MM.1S (cell line): ENCODE measurements around the gene ST13.

ENCODE experiments used
- DNase-seq: peaks from one replicate; pipeline ENCODE4 v3.0.0-alpha.2; 2015
- H2AFZ ChIP-seq: fragments of 300-600 bp; sonication (generic); 2 replicates; pipeline ENCODE4 v1.6.0; 2016; ENCODE audit warnings: antibody characterized with exemption, low read length
- H3F3A ChIP-seq: fragments of 300-600 bp; sonication (generic); 2 replicates; pipeline ENCODE4 v1.6.1; 2016; ENCODE audit warnings: mild to moderate bottlenecking, antibody characterized with exemption, low read length, moderate library complexity, mixed read lengths; ENCODE audit not compliant: insufficient read depth
- H3K27ac ChIP-seq: fragments of 300-600 bp; sonication (generic); 2 replicates; pipeline ENCODE4 v1.5.1; 2016; ENCODE audit warnings: mild to moderate bottlenecking, low read length
- H3K27me3 ChIP-seq: fragments of 300-600 bp; sonication (generic); replicated peaks from 2 replicates; pipeline ENCODE4 v1.6.0; 2016; ENCODE audit warnings: low read length; ENCODE audit not compliant: insufficient read depth
- H3K36me3 ChIP-seq: fragments of 300-600 bp; sonication (generic); replicated peaks from 2 replicates; pipeline ENCODE4 v1.6.1; 2016; ENCODE audit warnings: mild to moderate bottlenecking, low read length, mixed read lengths; ENCODE audit not compliant: insufficient read depth
- H3K4me1 ChIP-seq: fragments of 300-600 bp; sonication (generic); 2 replicates; pipeline ENCODE4 v1.6.1; 2016; ENCODE audit warnings: low read length, mixed read lengths
- H3K4me2 ChIP-seq: fragments of 300-600 bp; sonication (generic); 2 replicates; pipeline ENCODE4 v1.6.0; 2016; ENCODE audit warnings: low read depth, low read length
- H3K4me3 ChIP-seq: fragments of 300-600 bp; sonication (generic); 2 replicates; pipeline ENCODE4 v1.5.1; 2016; ENCODE audit warnings: low read length, mixed read lengths
- H3K79me2 ChIP-seq: fragments of 300-600 bp; sonication (generic); 2 replicates; pipeline ENCODE4 v1.6.1; 2016; ENCODE audit warnings: mixed run types, low read length, mixed read lengths
- H3K9ac ChIP-seq: fragments of 300-600 bp; sonication (generic); 2 replicates; pipeline ENCODE4 v1.6.1; 2016; ENCODE audit warnings: low read length, mixed read lengths
- H3K9me2 ChIP-seq: fragments of 300-600 bp; sonication (generic); replicated peaks from 2 replicates; pipeline ENCODE4 v1.6.1; 2016; ENCODE audit warnings: mild to moderate bottlenecking, low read length, mixed read lengths; ENCODE audit not compliant: insufficient read depth
- H3K9me3 ChIP-seq: fragments of 300-600 bp; sonication (generic); replicated peaks from 2 replicates; pipeline ENCODE4 v1.6.1; 2016; ENCODE audit warnings: mild to moderate bottlenecking, low read length, mixed read lengths; ENCODE audit not compliant: insufficient read depth
- H4K20me1 ChIP-seq: fragments of 300-600 bp; sonication (generic); 2 replicates; pipeline ENCODE4 v1.6.1; 2016; ENCODE audit warnings: mild to moderate bottlenecking, low read length, moderate library complexity, mixed read lengths; ENCODE audit not compliant: insufficient read depth
- CTCF ChIP-seq: fragments of 300-600 bp; sonication (generic); IDR thresholded peaks from 2 replicates; pipeline ENCODE4 v1.5.1; 2016; ENCODE audit warnings: antibody characterized with exemption, low read length, mixed read lengths
- EZH2 ChIP-seq: fragments of 300-600 bp; sonication (generic); optimal IDR thresholded peaks from 2 replicates; pipeline ENCODE3; 2017; ENCODE audit warnings: low read depth, mild to moderate bottlenecking, antibody characterized with exemption, low read length, mixed read lengths
- EZH2phosphoT487 ChIP-seq: fragments of 300-600 bp; sonication (generic); IDR thresholded peaks from 2 replicates; pipeline ENCODE4 v1.6.1; 2018; ENCODE audit warnings: antibody characterized with exemption, low read length

Gene ST13

GRCh38 chr22:40862013-40862412, 5.6 kb upstream of the ST13 start, which contains the start of gene DNAJB7:
Gene DNAJB7 (minus strand): TSS chr22:40862113. CDS start chr22:40861994, 119 bp downstream.
- H3K36me3 ChIP-seq, result no peaks in the 10 kb centered on the region
- H3K9me2 ChIP-seq, result no peaks in the 10 kb centered on the region
- H3K27me3 ChIP-seq, result no peaks in the 10 kb centered on the region
- no peaks in the 10 kb centered on the region for H3K9me3 ChIP-seq
- no peak within 1 kb of the TSS for H3K9ac ChIP-seq
- peaks cover 45% of the 10 kb centered on the region for H3K79me2 ChIP-seq
- H3K27ac ChIP-seq, result no peak within 1 kb of the TSS
- H2AFZ ChIP-seq, result no peak within 1 kb of the TSS
- TF ChIP-seq EZH2phosphoT487 (no peak), EZH2 (no peak), CTCF (no peak)
- H3K4me2 ChIP-seq, result no peak within 1 kb of the TSS
- H3F3A ChIP-seq, result peaks cover 4% of the 10 kb centered on the region; the same call in 1 of the 2 replicates
- no peaks in the 10 kb centered on the region for H4K20me1 ChIP-seq
- no peaks in the 10 kb centered on the region for H3K4me1 ChIP-seq
- no peak for DNase-seq
- H3K4me3 ChIP-seq, result no peak within 1 kb of the TSS

GRCh38 chr22:40857309-40857855, 943 bp upstream of the ST13 start:
- Histone ChIP-seq H3K4me3 (peak overlapping the region; percentile 100), H3K27ac (peak overlapping the region; percentile 95), H2AFZ (peak overlapping the region; percentile 94), H3K79me2 (peaks cover 81% of the 10 kb centered on the region), H3F3A (peaks cover 5% of the 10 kb centered on the region; the same call in 1 of the 2 replicates), H3K4me1 (peaks cover 14% of the 10 kb centered on the region), H3K9me3 (no peaks in the 10 kb centered on the region), H3K36me3 (no peaks in the 10 kb centered on the region; the same call in 1 of the 2 replicates), H4K20me1 (no peaks in the 10 kb centered on the region), H3K4me2 (peak overlapping the region; percentile 83), H3K9ac (peak overlapping the region; percentile 96), H3K9me2 (no peaks in the 10 kb centered on the region), H3K27me3 (no peaks in the 10 kb centered on the region)
- no peak for DNase-seq
- TF ChIP-seq CTCF, result no peak
- TF ChIP-seq EZH2, result no peak
- no peak for TF ChIP-seq EZH2phosphoT487

- Histone ChIP-seq H3K27me3 (no peaks in the 10 kb centered on the region), H3K4me2 (peak overlapping the region; percentile 85), H3K27ac (peak overlapping the region; percentile 95; the same call in 1 of the 2 replicates), H3K4me3 (peak overlapping the region; percentile 100), H2AFZ (peak overlapping the region; percentile 16), H4K20me1 (no peaks in the 10 kb centered on the region; the same call in 1 of the 2 replicates), H3K79me2 (peaks cover 89% of the 10 kb centered on the region), H3K9me2 (no peaks in the 10 kb centered on the region), H3K9ac (peak overlapping the region; percentile 96), H3F3A (peaks cover 5% of the 10 kb centered on the region; the same call in 1 of the 2 replicates), H3K36me3 (peaks cover 2% of the 10 kb centered on the region; the same call in 1 of the 2 replicates), H3K4me1 (peaks cover 14% of the 10 kb centered on the region), H3K9me3 (no peaks in the 10 kb centered on the region)
- TF ChIP-seq CTCF (no peak), EZH2 (no peak), EZH2phosphoT487 (no peak)
- DNase-seq, result peak; percentile 28
Measured at GRCh38 chr22:40855979-40856512, 393 bp downstream of the ST13 start.
